Natural killer cell (primary cell): ENCODE measurements around the gene ASAP2. TPM values are rescaled to one million over a fixed set of nuclear protein-coding genes. Genes with fewer than 3 reads are reported as not detected.

Source experiments
- ATAC-seq, 3 donors: fragments of 150-1000 bp in 2 of 3; fragments of 200-7000 bp in 1 of 3; cut with Tn5 transposase; 1 replicate in 1 of 3; 2 replicates in 2 of 3; pipeline ENCODE4 v1.10.0; 2021; ENCODE audit warnings: mild to moderate bottlenecking in 2 of 3, moderate library complexity in 2 of 3
- DNase-seq, 2 donors: peaks; one replicate each; pipeline versions ENCODE4 v3.0.0 to v3.0.0-alpha.2; 2013 to 2021; ENCODE audit warnings: mixed read lengths in 1 of 2
- H3K27ac ChIP-seq: one replicate; pipeline ENCODE4 v1.5.1; 2013; ENCODE audit warnings: mild to moderate bottlenecking, low read length
- H3K27me3 ChIP-seq: one replicate; pipeline ENCODE4 v1.6.1; 2013; ENCODE audit warnings: low read length; ENCODE audit not compliant: control insufficient read depth, insufficient read depth
- H3K36me3 ChIP-seq: one replicate; pipeline ENCODE4 v1.6.1; 2013; ENCODE audit warnings: low read length; ENCODE audit not compliant: control insufficient read depth, insufficient read depth
- H3K4me1 ChIP-seq: one replicate; pipeline ENCODE4 v1.6.1; 2013; ENCODE audit warnings: low read length; ENCODE audit not compliant: control insufficient read depth, insufficient read depth
- H3K4me3 ChIP-seq: one replicate; pipeline ENCODE4 v1.5.1; 2013; ENCODE audit warnings: low read length
- H3K9me3 ChIP-seq: one replicate; pipeline ENCODE4 v1.6.1; 2013; ENCODE audit warnings: low read length; ENCODE audit not compliant: control insufficient read depth, insufficient read depth
- H3K27ac Mint-ChIP-seq, 2 donors: one replicate each; pipeline ENCODE4 v1.8.0; 2022; ENCODE audit warnings: mild to moderate bottlenecking in 2 of 2, mixed read lengths in 2 of 2, moderate library complexity in 1 of 2
- H3K27me3 Mint-ChIP-seq, 2 donors: one replicate each; pipeline ENCODE4 v1.8.0; 2022; ENCODE audit warnings: low read depth in 2 of 2, mixed read lengths in 2 of 2
- H3K36me3 Mint-ChIP-seq: one replicate; pipeline ENCODE4 v1.8.0; 2022; ENCODE audit warnings: mixed read lengths
- H3K4me1 Mint-ChIP-seq, 2 donors: one replicate each; pipeline ENCODE4 v1.8.0; 2022; ENCODE audit warnings: mixed read lengths in 2 of 2
- H3K4me3 Mint-ChIP-seq: one replicate; pipeline ENCODE4 v1.8.0; 2022; ENCODE audit warnings: mild to moderate bottlenecking, moderate library complexity, mixed read lengths
- H3K9me3 Mint-ChIP-seq, 2 donors: one replicate each; pipeline ENCODE4 v1.8.0; 2022; ENCODE audit warnings: mixed read lengths in 2 of 2
- CTCF ChIP-seq: fragments of 200-600 bp; IDR thresholded peaks from one replicate; pipeline ENCODE4 v1.8.0; 2022; ENCODE audit warnings: antibody characterized with exemption
- WGBS: methylation state at CpG from one replicate; pipeline ENCODE4 v1.1.7; 2013; ENCODE audit warnings: missing lambda C conversion rate; ENCODE audit not compliant: insufficient coverage; 5-methylcytosine and 5-hydroxymethylcytosine counted together
- intact Hi-C: fragments of 100-400 bp; cut with micrococcal nuclease; formaldehyde crosslinking; loops from one replicate; pipeline ENCODE4 v1.14.2; 2022
- total RNA-seq, 4 donors: library from RNA; stranded (reverse); fragments of 120-200 nt in 1 of 4; gene quantifications; one replicate each; pipeline versions ENCODE4 v1.2.3 to v1.2.4, GENCODE V29; 2013 to 2022

Gene ASAP2
- total RNA-seq, 3 donors from 2014 or later (not counting 1 experiment from before 2014, with no cell fraction given), result 0.20 to 1.8 (median 0.60) TPM

- intact Hi-C loops, result no loop called here
- H3K36me3 Mint-ChIP-seq, result no peaks in the 10 kb centered on the region
- no peak for DNase-seq
- H3K9me3 ChIP-seq, result no peaks in the 10 kb centered on the region
- H3K27ac Mint-ChIP-seq, result no peak overlapping the region
- H3K9me3 Mint-ChIP-seq, result no peaks in the 10 kb centered on the region
- H3K27me3 Mint-ChIP-seq, result peaks cover 13 to 20% of the 10 kb centered on the region in 2 donors
- TF ChIP-seq CTCF, result no peak
- no peak overlapping the region for H3K4me3 Mint-ChIP-seq
- ATAC-seq, result no peak
- H3K36me3 ChIP-seq, result no peaks in the 10 kb centered on the region
- 74% methylated on average over 10 of the region's 10 CpGs for WGBS
- no peaks in the 10 kb centered on the region for H3K4me1 ChIP-seq
- no peak overlapping the region for H3K27ac ChIP-seq
- no peak overlapping the region for H3K4me3 ChIP-seq
- H3K4me1 Mint-ChIP-seq, result no peaks in the 10 kb centered on the region
- no peaks in the 10 kb centered on the region for H3K27me3 ChIP-seq
Measured at GRCh38 chr2:9174771-9175437, 31.7 kb upstream of the ASAP2 start.

GRCh38 chr2:9178110-9178903, 28.3 kb upstream of the ASAP2 start:
- no peaks in the 10 kb centered on the region for H3K27me3 ChIP-seq
- Mint-ChIP-seq H3K4me1 (no peaks in the 10 kb centered on the region), H3K27ac (no peak overlapping the region), H3K9me3 (no peaks in the 10 kb centered on the region), H3K4me3 (no peak overlapping the region), H3K36me3 (no peaks in the 10 kb centered on the region), H3K27me3 (peaks cover 4 to 8% of the 10 kb centered on the region in 2 donors)
- H3K4me1 ChIP-seq, result no peaks in the 10 kb centered on the region
- no peaks in the 10 kb centered on the region for H3K9me3 ChIP-seq
- H3K4me3 ChIP-seq, result no peak overlapping the region
- H3K27ac ChIP-seq, result no peak overlapping the region
- ATAC-seq (no peak), DNase-seq (no peak)
- intact Hi-C loops, result no loop called here
- no peak for TF ChIP-seq CTCF
- WGBS, result 70% methylated on average over 1 of the region's 2 CpGs
- H3K36me3 ChIP-seq, result no peaks in the 10 kb centered on the region

GRCh38 chr2:9178904-9179571, 27.6 kb upstream of the ASAP2 start:
- Histone ChIP-seq H3K27me3 (no peaks in the 10 kb centered on the region), H3K9me3 (no peaks in the 10 kb centered on the region), H3K4me1 (no peaks in the 10 kb centered on the region), H3K4me3 (no peak overlapping the region), H3K27ac (no peak overlapping the region), H3K36me3 (no peaks in the 10 kb centered on the region)
- Mint-ChIP-seq H3K4me3 (no peak overlapping the region), H3K27me3 (peaks cover 10 to 11% of the 10 kb centered on the region in 2 donors), H3K9me3 (no peaks in the 10 kb centered on the region), H3K4me1 (no peaks in the 10 kb centered on the region), H3K27ac (no peak overlapping the region), H3K36me3 (no peaks in the 10 kb centered on the region)
- ATAC-seq (no peak), DNase-seq (no peak)
- no peak for TF ChIP-seq CTCF
- 84% methylated on average over 13 of the region's 13 CpGs for WGBS
- intact Hi-C loops, result no loop called here
